ENCODE measurements around the gene CCT7. TPM values are rescaled to one million over a fixed set of nuclear protein-coding genes. Genes with fewer than 3 reads are reported as not detected.

CCT7 gene
- total and polyA plus RNA-seq, 5 experiments from 2014 or later = 206 to 306 (median 294) TPM

DNA sequence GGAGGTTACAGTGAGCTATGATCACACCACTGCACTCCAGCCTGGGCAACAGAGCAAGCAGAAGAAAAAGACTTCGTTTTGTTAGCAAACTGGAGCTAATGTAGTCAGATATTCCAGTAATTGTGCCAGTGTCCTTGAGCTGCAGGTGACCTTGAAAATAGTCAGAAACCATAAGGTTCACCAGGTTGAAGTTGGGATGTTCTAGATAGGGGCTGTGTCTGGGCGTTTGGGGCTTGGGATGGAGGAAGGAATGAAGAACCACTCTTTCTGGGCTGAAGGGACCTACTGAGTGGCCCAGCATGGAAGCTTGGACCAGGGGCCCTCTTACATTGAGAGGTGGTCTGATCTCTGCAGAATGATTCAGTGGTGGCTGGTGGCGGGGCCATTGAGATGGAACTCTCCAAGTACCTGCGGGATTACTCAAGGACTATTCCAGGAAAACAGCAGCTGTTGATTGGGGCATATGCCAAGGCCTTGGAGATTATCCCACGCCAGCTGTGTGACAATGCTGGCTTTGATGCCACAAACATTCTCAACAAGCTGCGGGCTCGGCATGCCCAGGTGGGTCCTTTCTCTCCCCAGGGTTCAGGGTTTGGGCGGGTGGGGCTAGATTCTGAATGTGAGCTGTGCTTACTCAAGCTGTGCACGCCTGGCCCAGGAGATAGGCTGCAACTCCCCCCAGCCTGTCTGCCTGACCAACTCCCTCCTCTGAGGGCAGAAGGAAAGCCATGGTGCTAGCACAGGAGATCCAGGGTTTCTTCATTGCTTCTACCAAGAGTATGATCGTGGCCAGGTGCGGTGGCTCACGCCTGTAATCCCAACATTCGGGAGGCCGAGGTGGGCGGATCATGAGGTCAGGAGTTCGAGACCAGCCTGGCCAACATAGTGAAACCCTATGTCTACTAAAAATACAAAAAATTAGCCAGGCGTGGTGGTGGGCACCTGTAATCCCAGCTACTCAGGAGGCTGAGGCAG, 17.1 kb downstream of the CCT7 start:
- Mint-ChIP-seq H3K27ac (peak overlapping the region in 3 of 10 donors; percentile 34 to 65 (median 62)), H3K4me3 (no peak overlapping the region), H3K36me3 (peaks cover 0 to 83% (median 20%) of the 10 kb centered on the region in 3 donors), H3K4me1 (peaks cover 0 to 13% (median 4%) of the 10 kb centered on the region in 4 donors), H3K9me3 (no peaks in the 10 kb centered on the region), H3K27me3 (no peaks in the 10 kb centered on the region)
- POLR2A ChIA-PET = interaction anchor here (0.7 kb wide), 1 partner anchor 33 kb away, joined by 3 read pairs; the partner anchor contains the start of gene FBXO41
- ATAC-seq (no peak), DNase-seq (no peak)

DNA sequence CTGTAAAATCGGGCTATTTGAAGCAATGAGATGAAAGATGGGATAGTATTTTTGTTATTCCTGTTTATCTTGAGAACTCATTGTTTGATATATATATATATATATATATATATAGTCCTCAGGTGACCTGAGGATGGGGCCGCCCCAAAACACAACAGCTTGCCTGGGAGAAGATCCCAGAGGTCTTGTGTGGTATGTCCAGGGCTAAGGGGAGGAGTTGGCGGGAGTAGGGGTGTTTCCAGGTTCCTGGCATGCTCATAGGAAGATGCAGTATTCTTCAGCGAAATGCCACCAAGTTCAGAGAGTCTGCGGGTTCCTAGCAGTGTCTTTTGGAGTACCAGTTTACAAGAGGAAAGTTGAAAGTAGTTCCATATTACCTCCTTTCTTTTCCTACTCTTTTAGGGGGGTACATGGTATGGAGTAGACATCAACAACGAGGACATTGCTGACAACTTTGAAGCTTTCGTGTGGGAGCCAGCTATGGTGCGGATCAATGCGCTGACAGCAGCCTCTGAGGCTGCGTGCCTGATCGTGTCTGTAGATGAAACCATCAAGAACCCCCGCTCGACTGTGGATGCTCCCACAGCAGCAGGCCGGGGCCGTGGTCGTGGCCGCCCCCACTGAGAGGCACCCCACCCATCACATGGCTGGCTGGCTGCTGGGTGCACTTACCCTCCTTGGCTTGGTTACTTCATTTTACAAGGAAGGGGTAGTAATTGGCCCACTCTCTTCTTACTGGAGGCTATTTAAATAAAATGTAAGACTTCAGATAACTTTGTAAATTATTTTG, 18.3 kb downstream of the CCT7 start:
- peak overlapping the region in 1 of 10 donors; percentile 53 for H3K27ac Mint-ChIP-seq

DNA sequence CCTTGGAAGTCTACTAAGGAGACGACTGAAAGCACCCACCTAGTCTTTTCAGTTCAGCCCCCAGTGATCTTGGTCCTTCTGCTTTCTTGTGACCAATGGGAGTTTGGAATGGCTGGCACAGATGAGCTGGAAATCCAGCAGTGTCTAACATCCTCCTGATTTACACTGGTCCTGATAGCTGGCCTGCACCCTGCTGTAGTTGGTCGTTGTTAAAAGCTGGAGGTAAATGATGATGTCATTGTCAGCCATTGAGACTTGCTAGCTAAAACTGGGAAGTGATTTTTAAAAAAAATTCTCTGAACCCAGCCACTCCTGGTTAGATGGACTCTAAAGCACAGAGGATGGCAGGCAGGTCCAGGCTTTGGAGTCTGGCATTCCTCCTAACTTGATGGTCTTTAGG, 19.3 kb downstream of the CCT7 start:
- POLR2A ChIA-PET = interaction anchor here (0.6 kb wide), 1 partner anchor 926 kb away, joined by 3 read pairs; no protein-coding TSS in a partner anchor
- H3K4me3 Mint-ChIP-seq = no peak overlapping the region
- no peak for DNase-seq
- H3K9me3 Mint-ChIP-seq = no peaks in the 10 kb centered on the region
- no peak for ATAC-seq
- peak overlapping the region in 2 of 10 donors; percentile 37 to 47 for H3K27ac Mint-ChIP-seq
- H3K4me1 Mint-ChIP-seq = peaks cover 5 to 13% (median 9%) of the 10 kb centered on the region in 4 donors
- no peaks in the 10 kb centered on the region for H3K27me3 Mint-ChIP-seq
- peaks cover 0 to 61% (median 9%) of the 10 kb centered on the region in 3 donors for H3K36me3 Mint-ChIP-seq

More for the DNA sequence above, 18.3 kb downstream of the CCT7 start:
- Mint-ChIP-seq H3K36me3 (peaks cover 0 to 70% (median 12%) of the 10 kb centered on the region in 3 donors), H3K4me1 (peaks cover under 1 to 11% (median 4%) of the 10 kb centered on the region in 4 donors), H3K27me3 (no peaks in the 10 kb centered on the region), H3K4me3 (no peak overlapping the region), H3K9me3 (no peaks in the 10 kb centered on the region)
- POLR2A ChIA-PET = no interaction called here
- ATAC-seq (no peak), DNase-seq (no peak)

DNA sequence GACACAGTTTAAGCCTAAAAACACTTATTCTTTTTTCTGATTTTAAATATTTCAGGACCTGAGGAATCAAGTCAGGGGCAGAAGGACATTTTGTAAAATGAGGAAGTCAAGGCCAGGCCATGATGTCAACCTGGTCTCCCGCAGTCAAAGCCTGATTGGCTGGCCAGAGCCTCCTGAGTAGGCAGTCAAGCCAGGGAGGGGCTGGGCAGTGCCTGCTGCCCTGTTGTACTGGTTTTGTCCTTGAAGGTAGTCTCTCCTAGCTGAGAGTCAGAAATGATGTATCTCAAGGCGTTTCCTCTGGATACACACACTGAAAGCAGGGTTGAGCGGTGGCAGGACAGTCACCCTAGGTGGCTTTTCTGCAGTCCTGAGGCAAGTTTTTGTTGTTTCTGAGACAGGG, 19.8 kb downstream of the CCT7 start:
- POLR2A ChIA-PET = interaction anchor here (0.6 kb wide), 1 partner anchor 925 kb away, joined by 3 read pairs; no protein-coding TSS in a partner anchor
- DNase-seq = no peak
- no peak for ATAC-seq
- H3K36me3 Mint-ChIP-seq = peaks cover 0 to 58% (median 9%) of the 10 kb centered on the region in 3 donors
- no peaks in the 10 kb centered on the region for H3K9me3 Mint-ChIP-seq
- H3K4me3 Mint-ChIP-seq = no peak overlapping the region
- no peaks in the 10 kb centered on the region for H3K27me3 Mint-ChIP-seq
- peaks cover 6 to 13% (median 9%) of the 10 kb centered on the region in 4 donors for H3K4me1 Mint-ChIP-seq
- peak overlapping the region in 3 of 10 donors; percentile 29 to 48 (median 29) for H3K27ac Mint-ChIP-seq

DNA sequence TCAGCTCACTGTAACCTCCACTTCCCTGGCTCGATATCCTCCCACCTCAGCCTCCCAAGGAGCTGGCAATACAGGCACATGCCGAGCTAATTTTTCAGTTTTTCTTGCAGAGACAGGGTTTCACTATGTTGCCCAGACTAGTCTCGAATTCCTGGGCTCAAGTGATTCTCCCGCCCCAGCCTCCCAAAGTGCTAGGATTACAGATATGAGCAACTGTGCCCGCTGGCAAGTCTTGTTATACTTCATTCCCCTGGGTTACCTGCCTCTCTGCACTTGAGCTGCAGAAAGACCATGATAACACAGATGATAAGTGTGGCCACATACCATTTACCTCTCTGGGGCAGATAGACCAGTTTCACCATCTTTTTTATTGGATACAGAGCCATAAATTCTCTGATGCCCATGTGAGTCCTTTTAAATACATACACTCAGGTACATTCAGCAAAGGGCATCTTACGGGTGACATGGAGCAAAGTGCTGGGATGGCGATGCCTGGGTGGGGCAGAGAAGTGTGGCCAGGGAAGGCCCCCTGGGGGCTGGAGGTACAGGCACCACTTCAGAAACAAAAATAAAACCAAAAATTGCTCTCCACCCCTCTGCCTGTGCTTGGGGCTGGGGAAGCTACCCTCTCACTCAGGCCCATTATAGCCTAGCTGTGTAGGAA, 20.4 kb downstream of the CCT7 start:
- DNase-seq (no peak), ATAC-seq (no peak)
- POLR2A ChIA-PET = no interaction called here
- Mint-ChIP-seq H3K36me3 (peaks cover 0 to 56% (median 8%) of the 10 kb centered on the region in 3 donors), H3K4me3 (no peak overlapping the region), H3K27ac (peak overlapping the region in 4 of 10 donors; percentile 18 to 29 (median 22)), H3K27me3 (no peaks in the 10 kb centered on the region), H3K9me3 (no peaks in the 10 kb centered on the region), H3K4me1 (peaks cover 7 to 13% (median 9%) of the 10 kb centered on the region in 4 donors)

DNA sequence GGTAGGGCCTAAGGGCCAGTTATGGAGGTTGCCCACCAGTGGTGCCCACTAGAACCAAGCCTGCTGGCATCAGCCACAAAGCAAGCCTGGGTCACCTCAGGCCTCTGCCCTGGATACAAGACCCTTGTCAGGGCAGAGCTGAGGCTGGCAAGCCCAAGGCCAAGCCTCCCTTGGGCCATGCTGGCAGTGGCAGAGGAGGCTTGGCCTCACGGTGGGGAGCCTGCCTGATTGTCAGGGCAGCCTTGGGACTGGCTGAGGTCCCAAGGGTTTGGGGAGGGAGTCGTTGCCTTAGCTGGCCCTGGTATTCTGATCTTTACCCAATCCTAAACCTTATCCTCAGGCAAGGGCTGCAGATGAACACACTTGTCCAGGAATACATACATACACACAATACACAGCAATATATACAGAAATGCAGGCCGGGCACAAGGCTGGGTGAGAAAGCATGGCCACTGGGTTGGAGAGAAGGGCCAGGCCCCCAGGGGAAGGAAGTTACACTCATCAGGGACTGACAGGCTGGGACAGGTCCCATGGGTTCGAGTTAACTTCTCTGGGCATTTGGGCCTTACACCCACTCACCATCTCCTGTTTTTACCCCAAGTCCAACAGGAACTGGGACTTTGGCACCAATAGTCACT, 21.0 kb downstream of the CCT7 start:
- no peak for DNase-seq
- peaks cover 7 to 13% (median 9%) of the 10 kb centered on the region in 4 donors for H3K4me1 Mint-ChIP-seq
- no peak overlapping the region for H3K4me3 Mint-ChIP-seq
- no peaks in the 10 kb centered on the region for H3K9me3 Mint-ChIP-seq
- peaks cover 0 to 52% (median 7%) of the 10 kb centered on the region in 3 donors for H3K36me3 Mint-ChIP-seq
- H3K27me3 Mint-ChIP-seq = no peaks in the 10 kb centered on the region
- ATAC-seq = no peak
- POLR2A ChIA-PET = no interaction called here
- H3K27ac Mint-ChIP-seq = peak overlapping the region in 5 of 10 donors; percentile 1 to 57 (median 29)

DNA sequence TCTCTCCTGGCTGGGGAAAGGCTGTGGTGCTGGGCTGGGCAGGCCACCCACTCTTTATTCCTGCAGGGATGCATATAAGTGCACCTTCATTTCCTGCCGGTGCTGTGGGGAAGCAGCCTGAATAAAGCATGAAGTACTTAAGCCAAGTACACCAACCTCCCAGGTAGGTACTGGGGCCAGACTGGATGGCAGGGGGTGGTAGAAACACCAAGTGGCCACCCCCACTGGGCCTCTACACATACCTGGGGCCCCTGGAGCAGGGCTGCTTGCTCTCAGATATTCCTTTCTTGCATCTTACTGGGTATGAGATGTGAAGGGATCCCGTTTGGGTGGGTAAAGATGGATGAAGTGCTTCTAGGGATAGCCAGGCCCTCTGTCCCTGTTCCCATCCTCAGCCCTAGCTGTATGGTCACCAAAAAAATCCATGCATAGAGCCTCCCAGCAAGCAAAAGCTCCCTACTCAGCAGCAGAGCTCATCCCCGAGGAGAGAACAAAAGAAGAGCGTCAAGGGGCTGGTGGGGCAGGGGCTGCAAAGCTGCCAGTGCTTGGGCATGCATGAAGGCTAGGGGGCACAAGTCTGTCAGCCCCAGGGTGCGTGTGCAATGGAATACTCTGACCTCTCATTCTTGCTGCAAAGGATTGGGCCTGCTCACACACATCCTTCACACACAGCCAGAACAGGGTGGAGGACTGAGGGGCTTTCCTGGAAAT, 22.0 kb downstream of the CCT7 start:
- Mint-ChIP-seq H3K9me3 (no peaks in the 10 kb centered on the region), H3K4me1 (peaks cover 7 to 13% (median 9%) of the 10 kb centered on the region in 4 donors), H3K36me3 (peaks cover 0 to 47% (median under 1%) of the 10 kb centered on the region in 3 donors), H3K27me3 (no peaks in the 10 kb centered on the region), H3K27ac (peak overlapping the region in 9 of 10 donors; percentile 27 to 90 (median 47)), H3K4me3 (no peak overlapping the region)
- ATAC-seq = peak in 1 of 2 donors; percentile 10
- POLR2A ChIA-PET = interaction anchor here (1.4 kb wide), 1 partner anchor 34 kb away, joined by 4 read pairs; no protein-coding TSS in a partner anchor
- no peak for DNase-seq

DNA sequence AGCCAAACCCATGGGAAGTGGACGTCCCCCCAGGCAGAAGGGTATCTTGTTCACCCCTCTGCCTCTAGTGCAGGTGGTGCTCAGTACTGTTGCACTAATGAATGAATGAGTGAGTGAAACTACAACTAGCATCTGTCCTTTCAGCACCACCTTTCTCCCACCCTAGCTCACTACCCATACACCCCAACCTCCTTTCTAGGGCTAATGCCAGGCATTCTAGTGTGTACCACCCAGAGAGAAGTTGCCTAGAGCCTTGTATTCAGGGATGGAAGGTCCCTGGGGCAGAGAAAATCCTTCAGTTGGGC, 22.5 kb downstream of the CCT7 start:
- Mint-ChIP-seq H3K27ac (peak overlapping the region in 9 of 10 donors; percentile 7 to 87 (median 47)), H3K9me3 (no peaks in the 10 kb centered on the region), H3K36me3 (peaks cover 0 to 47% (median 0%) of the 10 kb centered on the region in 3 donors), H3K4me3 (no peak overlapping the region), H3K27me3 (no peaks in the 10 kb centered on the region), H3K4me1 (peaks cover 7 to 13% (median 9%) of the 10 kb centered on the region in 4 donors)
- POLR2A ChIA-PET = interaction anchor here (1.4 kb wide), 1 partner anchor 34 kb away, joined by 4 read pairs; no protein-coding TSS in a partner anchor
- DNase-seq (no peak), ATAC-seq (peak in 1 of 2 donors; percentile 20)

DNA sequence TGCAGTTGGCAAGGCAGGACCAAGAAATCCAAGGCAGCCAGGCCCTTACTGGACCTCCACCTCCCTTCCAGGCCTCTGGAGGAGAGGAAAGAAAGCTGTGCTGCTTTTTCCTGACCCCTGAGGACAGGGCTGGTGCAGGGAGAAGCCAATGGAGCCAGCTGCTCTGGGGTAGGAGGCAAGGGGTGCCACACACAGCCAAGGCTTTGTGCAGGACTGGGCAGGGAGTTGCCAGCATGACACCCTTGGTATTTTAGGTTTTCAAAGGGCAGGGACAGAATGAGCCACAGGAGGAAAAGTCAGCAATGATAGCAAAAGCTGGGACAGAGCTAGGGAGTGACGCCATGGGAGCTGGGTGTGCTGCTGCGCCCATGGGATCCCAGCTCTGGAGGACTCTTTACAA, 22.9 kb downstream of the CCT7 start:
- no peak for DNase-seq
- H3K36me3 Mint-ChIP-seq = peaks cover 0 to 45% (median 0%) of the 10 kb centered on the region in 3 donors
- no peaks in the 10 kb centered on the region for H3K27me3 Mint-ChIP-seq
- no peak overlapping the region for H3K4me3 Mint-ChIP-seq
- H3K4me1 Mint-ChIP-seq = peaks cover 7 to 13% (median 9%) of the 10 kb centered on the region in 4 donors
- POLR2A ChIA-PET = interaction anchor here (1.4 to 1.5 kb wide), 2 partner anchors 24 to 34 kb away, joined by 3 to 4 read pairs; partner anchors contain the start of gene PRADC1
- no peaks in the 10 kb centered on the region for H3K9me3 Mint-ChIP-seq
- H3K27ac Mint-ChIP-seq = peak overlapping the region in 8 of 10 donors; percentile 6 to 87 (median 42)
- no peak for ATAC-seq

DNA sequence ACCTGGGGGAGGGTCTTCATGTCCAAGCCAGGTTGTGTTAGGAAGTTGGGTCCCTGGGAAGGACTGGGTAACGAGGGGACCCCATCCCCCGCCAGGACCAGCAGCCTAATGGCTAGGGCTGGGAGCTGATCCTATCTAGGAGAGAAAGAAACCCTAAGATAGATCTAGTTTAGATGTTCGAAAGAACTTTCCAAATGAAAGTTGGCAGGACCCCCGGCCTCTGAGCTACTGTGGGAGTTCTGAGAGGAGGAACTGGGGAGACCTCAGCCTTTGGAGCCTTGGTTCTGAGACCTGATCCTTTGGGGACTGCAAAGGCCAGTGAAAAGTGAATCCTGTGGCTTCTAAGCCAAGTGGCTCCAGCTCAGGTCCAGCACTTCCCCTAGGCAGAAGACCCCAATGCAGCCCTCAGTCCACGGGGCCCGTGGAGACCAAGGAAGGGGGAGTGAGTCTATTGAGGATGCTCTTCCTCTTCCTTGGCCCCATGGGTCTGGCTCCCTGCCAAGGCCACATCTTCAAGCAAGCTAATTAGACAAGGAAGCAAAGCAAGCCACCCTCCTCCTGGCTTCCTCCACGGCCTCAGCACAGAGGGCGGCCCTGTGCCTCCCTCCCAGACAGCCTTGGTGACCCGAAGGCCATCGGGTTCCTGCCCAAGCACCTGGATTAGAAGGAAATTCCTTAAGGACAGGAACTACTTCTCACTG, 23.5 kb downstream of the CCT7 start:
- DNase-seq = peak in 3 of 10 donors; percentile 17 to 72 (median 18)
- Mint-ChIP-seq H3K4me1 (peaks cover 7 to 13% (median 9%) of the 10 kb centered on the region in 4 donors), H3K27me3 (no peaks in the 10 kb centered on the region), H3K27ac (peak overlapping the region in 5 of 10 donors; percentile 32 to 87 (median 43)), H3K9me3 (no peaks in the 10 kb centered on the region), H3K36me3 (peaks cover 0 to 39% (median 0%) of the 10 kb centered on the region in 3 donors), H3K4me3 (no peak overlapping the region)
- ATAC-seq = no peak
- POLR2A ChIA-PET = interaction anchor here (1.4 to 1.5 kb wide), 2 partner anchors 24 to 33 kb away, joined by 3 to 4 read pairs; partner anchors contain the start of gene PRADC1

Measured in naive thymus-derived CD8-positive, alpha-beta T cell (primary cell).